ENCODE data around the gene PELI3. TPM values are rescaled to one million over a fixed set of nuclear protein-coding genes. Genes with fewer than 3 reads are reported as not detected.

The PELI3 gene
- total and polyA plus RNA-seq, 2 donors (not counting 1 experiment from before 2014, with no cell fraction given), result 3.2 to 15.6 TPM

DNA sequence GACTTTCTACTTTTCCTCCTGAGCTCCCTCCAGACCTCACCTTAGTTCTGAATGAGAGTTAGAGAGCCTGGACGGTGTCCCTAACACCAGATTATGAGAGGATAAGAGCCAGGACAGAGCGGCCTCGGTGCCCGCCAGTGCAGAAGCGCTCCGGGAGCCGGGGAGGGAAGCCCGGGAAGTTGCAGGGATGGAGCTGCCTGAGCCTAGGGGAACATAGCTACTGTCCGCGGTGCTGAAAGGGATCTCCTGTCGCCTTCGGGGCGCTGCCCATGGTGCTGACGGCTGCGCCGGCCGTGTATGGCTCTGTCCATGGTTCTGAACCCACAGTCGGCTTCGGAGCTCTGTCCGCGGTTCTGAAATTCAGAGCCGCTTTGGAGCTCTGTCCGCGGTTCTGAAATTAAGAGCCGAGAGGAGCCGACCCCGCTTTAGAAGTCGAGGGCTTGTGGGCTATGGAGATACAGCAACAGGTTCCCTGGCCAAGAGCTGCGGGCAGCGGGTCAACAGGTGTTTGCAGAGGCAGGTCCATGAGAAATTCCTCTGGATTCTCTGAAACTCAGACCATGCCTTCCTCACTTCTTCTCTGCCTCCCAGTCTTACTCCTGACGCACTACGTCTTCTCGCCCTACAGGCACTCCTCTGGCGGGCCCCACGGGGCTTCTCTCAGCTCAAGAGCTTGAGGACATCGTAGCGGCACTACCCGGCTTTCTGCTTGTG, 45.1 kb upstream of the PELI3 start:
- no peaks in the 10 kb centered on the region for H3K9me3 Mint-ChIP-seq (ENCODE audit: insufficient read depth)

GRCh38 chr11:66426314-66426713, 40.4 kb upstream of the PELI3 start:
- no peak overlapping the region for H3K4me2 ChIP-seq (replicated peaks; ENCODE audit: low read depth, low read length, poor library complexity, severe bottlenecking)
- H3K36me3 ChIP-seq (replicated peaks in 1 of 2; ENCODE audit: control extremely low read depth in 1 of 2, control insufficient read depth in 1 of 2, extremely low read depth in 1 of 2, insufficient read depth in 2 of 2, low read length in 1 of 2), result no peaks in the 10 kb centered on the region
- no peak overlapping the region for H3K9ac ChIP-seq (ENCODE audit: low read length)
- DNase-seq (no peak), ATAC-seq (ENCODE audit: low read depth) (no peak)
- peaks cover 0 to 2% of the 10 kb centered on the region in 2 donors for H3K4me1 ChIP-seq (ENCODE audit: control insufficient read depth in 2 of 2, insufficient read depth in 2 of 2, low read length in 2 of 2)
- ChIA-PET CTCF (no interaction called here), POLR2A (no interaction called here)
- Mint-ChIP-seq H3K9me3 (ENCODE audit: insufficient read depth) (no peaks in the 10 kb centered on the region), H3K27me3 (peaks cover 4% of the 10 kb centered on the region), H3K4me3 (no peak overlapping the region), H3K4me1 (peaks cover 2% of the 10 kb centered on the region), H3K27ac (no peak overlapping the region)
- TF ChIP-seq, protein P1, sequence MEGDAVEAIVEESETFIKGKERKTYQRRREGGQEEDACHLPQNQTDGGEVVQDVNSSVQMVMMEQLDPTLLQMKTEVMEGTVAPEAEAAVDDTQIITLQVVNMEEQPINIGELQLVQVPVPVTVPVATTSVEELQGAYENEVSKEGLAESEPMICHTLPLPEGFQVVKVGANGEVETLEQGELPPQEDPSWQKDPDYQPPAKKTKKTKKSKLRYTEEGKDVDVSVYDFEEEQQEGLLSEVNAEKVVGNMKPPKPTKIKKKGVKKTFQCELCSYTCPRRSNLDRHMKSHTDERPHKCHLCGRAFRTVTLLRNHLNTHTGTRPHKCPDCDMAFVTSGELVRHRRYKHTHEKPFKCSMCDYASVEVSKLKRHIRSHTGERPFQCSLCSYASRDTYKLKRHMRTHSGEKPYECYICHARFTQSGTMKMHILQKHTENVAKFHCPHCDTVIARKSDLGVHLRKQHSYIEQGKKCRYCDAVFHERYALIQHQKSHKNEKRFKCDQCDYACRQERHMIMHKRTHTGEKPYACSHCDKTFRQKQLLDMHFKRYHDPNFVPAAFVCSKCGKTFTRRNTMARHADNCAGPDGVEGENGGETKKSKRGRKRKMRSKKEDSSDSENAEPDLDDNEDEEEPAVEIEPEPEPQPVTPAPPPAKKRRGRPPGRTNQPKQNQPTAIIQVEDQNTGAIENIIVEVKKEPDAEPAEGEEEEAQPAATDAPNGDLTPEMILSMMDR (IDR thresholded peaks at IDR 0.05), result no peak
- no peak for TF ChIP-seq EZH2 (IDR thresholded peaks at IDR 0.05; ENCODE audit: borderline replicate concordance, insufficient read depth, low read depth, low read length, poor library complexity, severe bottlenecking)
- H3K27ac ChIP-seq (ENCODE audit: low read length in 2 of 2), result no peak overlapping the region
- intact Hi-C loops (cut with micrococcal nuclease), result no loop called here
- peaks cover 2% of the 10 kb centered on the region for H4K20me1 ChIP-seq (ENCODE audit: control insufficient read depth, insufficient read depth, low read length, poor library complexity, severe bottlenecking)
- H3K9me3 ChIP-seq (ENCODE audit: control extremely low read depth in 1 of 3, control insufficient read depth in 2 of 3, insufficient read depth in 1 of 3, low read length in 2 of 3), result peaks cover 0 to 14% (median 3%) of the 10 kb centered on the region in 3 donors
- H2AFZ ChIP-seq (ENCODE audit: insufficient read depth, low read depth, low read length, poor library complexity, severe bottlenecking), result no peak overlapping the region
- no peak overlapping the region for H3K4me3 ChIP-seq (ENCODE audit: control extremely low read depth in 1 of 5, extremely low read depth in 1 of 5, insufficient read depth in 1 of 5, low read depth in 2 of 5, low read length in 4 of 5)
- H3K27me3 ChIP-seq (replicated peaks in 1 of 4; ENCODE audit: control extremely low read depth in 1 of 4, control insufficient read depth in 3 of 4, insufficient read depth in 4 of 4, low read length in 3 of 4), result peaks cover 0 to 10% (median 0%) of the 10 kb centered on the region in 4 experiments
- 69% methylated on average over 20 of the region's 23 CpGs for WGBS (ENCODE audit: insufficient coverage)
- H3K79me2 ChIP-seq (ENCODE audit: control insufficient read depth, insufficient read depth, low read length), result no peaks in the 10 kb centered on the region

More for the DNA sequence above, 45.1 kb upstream of the PELI3 start:
- intact Hi-C loops (cut with micrococcal nuclease), result loop anchor here (2.0 kb wide), 1 partner anchor 17 kb away; the partner anchor contains the start of gene MRPL11
- Mint-ChIP-seq H3K27me3 (peaks cover 31% of the 10 kb centered on the region), H3K27ac (peak overlapping the region; percentile 81), H3K4me1 (peaks cover 3% of the 10 kb centered on the region), H3K4me3 (no peak overlapping the region)
- WGBS (ENCODE audit: insufficient coverage), result 14% methylated on average over 38 of the region's 38 CpGs
- Histone ChIP-seq H3K9ac (ENCODE audit: low read length) (no peak overlapping the region), H3K4me3 (ENCODE audit: control extremely low read depth in 1 of 5, extremely low read depth in 1 of 5, insufficient read depth in 1 of 5, low read depth in 2 of 5, low read length in 4 of 5) (no peak overlapping the region), H3K9me3 (ENCODE audit: control extremely low read depth in 1 of 3, control insufficient read depth in 2 of 3, insufficient read depth in 1 of 3, low read length in 2 of 3) (peaks cover 0 to 45% (median 3%) of the 10 kb centered on the region in 3 donors), H4K20me1 (ENCODE audit: control insufficient read depth, insufficient read depth, low read length, poor library complexity, severe bottlenecking) (peaks cover 7% of the 10 kb centered on the region), H3K4me2 (replicated peaks; ENCODE audit: low read depth, low read length, poor library complexity, severe bottlenecking) (no peak overlapping the region), H3K27ac (ENCODE audit: low read length in 2 of 2) (no peak overlapping the region), H3K79me2 (ENCODE audit: control insufficient read depth, insufficient read depth, low read length) (no peaks in the 10 kb centered on the region), H3K27me3 (replicated peaks in 1 of 4; ENCODE audit: control extremely low read depth in 1 of 4, control insufficient read depth in 3 of 4, insufficient read depth in 4 of 4, low read length in 3 of 4) (peaks cover 0 to 45% (median 34%) of the 10 kb centered on the region in 4 experiments), H3K4me1 (ENCODE audit: control insufficient read depth in 2 of 2, insufficient read depth in 2 of 2, low read length in 2 of 2) (peaks cover 8 to 15% of the 10 kb centered on the region in 2 donors), H3K36me3 (replicated peaks in 1 of 2; ENCODE audit: control extremely low read depth in 1 of 2, control insufficient read depth in 1 of 2, extremely low read depth in 1 of 2, insufficient read depth in 2 of 2, low read length in 1 of 2) (no peaks in the 10 kb centered on the region), H2AFZ (ENCODE audit: insufficient read depth, low read depth, low read length, poor library complexity, severe bottlenecking) (no peak overlapping the region)
- ChIA-PET POLR2A (interaction anchor here (0.5 to 1.0 kb wide), 3 partner anchors 10 to 133 kb away, joined by 3 to 6 read pairs (median 4); partner anchors contain the start of gene YIF1A), CTCF (interaction anchor here (0.8 to 2.8 kb wide), 10 partner anchors 9 to 257 kb away, joined by 3 to 15 read pairs (median 6); partner anchors contain the start of genes DPP3 and MRPL11)
- peak; percentile 95 for ATAC-seq (ENCODE audit: low read depth)
- no peak for TF ChIP-seq EZH2 (IDR thresholded peaks at IDR 0.05; ENCODE audit: borderline replicate concordance, insufficient read depth, low read depth, low read length, poor library complexity, severe bottlenecking)
- TF ChIP-seq, protein P1 (IDR thresholded peaks at IDR 0.05), result no peak
- DNase-seq, result peak; percentile 92
